ENCODE data around the gene UBE2G1.

UBE2G1 gene

DNA sequence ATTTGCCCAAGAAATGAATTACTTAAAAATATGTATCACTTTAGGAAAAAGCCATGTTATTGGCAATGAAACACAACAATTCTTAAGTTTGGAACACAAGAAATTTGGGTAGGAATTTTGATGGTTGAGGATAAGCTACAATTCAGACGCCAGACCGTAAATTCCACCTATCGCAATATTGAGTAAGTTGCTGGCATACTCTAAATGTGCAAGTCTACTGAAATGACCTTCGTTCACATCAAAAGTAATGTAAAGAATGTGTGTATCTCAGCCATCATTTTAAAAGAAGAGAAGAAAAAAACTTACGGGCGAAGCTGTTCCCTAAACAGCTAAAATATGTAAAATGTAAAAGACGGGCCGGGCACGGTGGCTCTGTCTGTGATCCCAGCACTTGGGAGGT is 33.4 kb downstream of the UBE2G1 start:
- no peak for DNase-seq

DNA sequence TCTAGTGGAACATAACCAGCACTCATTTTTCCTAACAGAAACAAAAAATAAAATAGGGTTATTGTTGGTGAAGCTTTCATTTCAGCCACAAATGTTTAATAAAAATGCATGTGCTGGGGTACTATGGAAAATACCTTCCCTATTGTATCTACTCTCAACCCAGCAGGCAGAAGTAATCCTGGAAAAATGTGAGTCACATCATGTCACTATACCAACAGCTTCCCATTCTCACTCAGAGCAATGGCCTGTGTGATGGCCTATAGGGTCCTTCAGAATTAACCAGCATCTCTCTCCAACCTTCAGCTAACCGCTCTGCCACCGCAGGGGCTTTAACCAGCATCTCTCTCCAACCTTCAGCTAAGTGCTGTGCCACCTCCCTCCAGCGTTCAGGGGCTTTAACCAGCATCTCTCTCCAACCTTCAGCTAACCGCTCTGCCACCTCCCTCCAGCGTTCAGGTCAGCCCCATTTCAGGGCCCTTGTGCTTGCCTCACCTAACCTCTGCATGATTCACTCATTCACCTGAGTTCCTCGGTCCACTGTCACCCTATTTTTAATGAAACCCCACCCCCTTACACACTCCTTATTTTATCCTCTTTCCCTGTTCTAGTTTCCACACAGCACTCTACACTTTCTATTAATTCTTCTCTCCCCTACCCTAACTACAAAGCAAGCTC is 34.0 kb downstream of the UBE2G1 start:
- no peak for DNase-seq

DNA sequence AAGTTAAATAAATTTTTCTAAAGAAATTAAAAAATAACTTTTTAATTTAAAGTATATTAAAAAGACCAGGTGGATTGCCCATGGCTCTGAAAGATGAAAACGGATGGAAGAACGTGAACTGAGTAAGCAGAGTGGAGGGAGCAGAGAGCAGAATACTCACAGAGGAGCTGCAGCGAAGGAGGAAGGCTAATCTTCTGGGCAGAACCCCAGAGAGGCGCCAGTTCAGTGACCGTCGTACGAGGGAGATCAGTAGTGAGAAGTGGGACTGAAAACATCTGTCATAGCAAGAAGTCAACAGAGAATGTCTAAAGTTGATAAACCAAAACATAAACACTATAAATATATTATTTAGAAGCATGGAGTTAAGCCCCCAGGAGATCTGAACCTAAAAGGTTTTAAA is 34.9 kb downstream of the UBE2G1 start:
- no peak for DNase-seq

DNA sequence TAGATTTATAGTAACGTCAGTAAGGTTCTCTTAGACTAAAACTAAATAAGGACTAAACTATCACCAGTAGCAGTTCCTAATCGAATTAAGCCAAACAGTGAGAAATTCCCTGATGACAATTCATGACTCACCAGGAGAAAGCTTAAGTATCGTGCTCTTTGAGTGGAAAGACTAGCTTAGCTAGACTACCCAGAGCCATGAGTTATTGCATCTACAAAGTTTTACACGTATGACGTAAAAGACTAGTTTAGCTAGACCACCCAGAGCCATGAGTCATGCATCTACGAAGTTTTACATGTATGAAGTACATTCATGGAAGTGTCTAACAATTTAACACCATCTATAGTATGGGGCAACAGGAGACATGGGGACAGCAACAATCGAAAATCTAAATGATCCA is 36.6 kb downstream of the UBE2G1 start:
- DNase-seq = no peak

DNA sequence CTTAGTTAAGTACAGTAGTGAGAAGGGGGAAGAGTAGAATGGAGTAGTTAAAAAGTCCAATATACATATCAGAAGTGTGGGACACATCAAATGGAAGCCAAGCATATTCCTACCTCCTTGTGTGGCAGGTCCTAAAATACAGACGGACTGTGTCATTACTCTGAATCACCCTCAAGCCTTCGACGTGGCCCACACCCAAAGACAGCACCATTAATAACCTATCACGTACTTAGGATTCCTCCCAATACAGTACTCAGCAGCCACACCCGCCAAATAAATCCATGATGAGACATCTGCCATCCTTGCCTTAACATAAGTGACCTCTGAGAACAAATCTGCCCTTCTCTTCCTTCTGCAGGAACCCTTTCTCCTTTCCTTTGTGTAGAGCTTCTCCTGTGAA is 38.9 kb downstream of the UBE2G1 start:
- no peak for DNase-seq

DNA sequence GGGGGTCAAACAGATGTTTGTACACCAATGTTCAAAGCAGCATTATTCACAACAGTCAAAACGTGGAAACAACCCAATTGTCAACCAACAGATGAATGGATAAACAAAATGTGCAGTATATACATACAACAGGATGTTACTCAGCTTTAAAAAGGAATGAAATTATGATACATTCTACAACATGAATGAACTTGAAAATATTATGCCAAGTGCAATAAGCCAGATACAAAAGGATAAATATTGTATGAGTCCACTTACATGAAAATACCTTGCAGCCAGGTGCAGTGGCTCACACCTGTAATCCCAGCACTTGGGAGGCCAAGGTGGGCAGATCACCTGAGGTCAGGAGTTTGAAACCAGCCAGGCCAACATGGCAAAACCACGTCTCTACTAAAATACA is 39.9 kb downstream of the UBE2G1 start:
- DNase-seq = no peak

DNA sequence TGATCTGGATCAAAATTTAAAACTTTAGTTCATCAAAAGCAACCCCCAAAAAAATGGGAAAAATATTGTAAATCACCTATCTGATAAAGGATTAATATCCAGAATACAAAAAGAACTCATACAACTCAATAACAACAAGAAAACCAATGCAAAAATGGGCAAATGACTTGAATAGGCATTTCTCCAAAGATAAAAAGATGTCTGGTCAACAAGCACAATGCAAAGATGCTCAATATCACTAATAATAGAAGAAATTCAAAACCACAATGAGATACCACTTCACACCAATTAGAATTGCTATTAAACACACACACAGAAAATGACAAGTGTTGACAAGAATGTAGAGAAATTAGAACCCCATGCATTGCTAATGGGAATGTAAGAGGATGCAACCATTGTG is 40.4 kb downstream of the UBE2G1 start:
- no peak for DNase-seq

DNA sequence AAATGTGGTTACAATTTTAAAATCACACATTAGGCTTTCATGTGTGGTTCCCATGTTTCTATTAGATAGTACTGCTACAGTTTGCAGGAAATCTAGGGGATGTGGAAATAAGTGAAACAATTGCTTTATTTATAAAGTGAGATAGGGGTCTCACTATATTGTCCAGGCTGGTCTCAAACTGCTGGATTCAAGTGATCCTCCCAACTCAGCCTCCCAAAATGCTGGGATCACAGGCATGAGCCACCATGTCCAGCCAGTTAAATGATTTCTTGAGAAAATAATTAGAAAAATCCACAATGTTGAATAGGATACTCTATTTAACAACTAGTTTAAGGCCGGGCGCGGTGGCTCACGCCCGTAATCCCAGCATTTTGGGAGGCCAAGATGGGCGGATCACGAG is 42.0 kb downstream of the UBE2G1 start:
- DNase-seq = no peak

DNA sequence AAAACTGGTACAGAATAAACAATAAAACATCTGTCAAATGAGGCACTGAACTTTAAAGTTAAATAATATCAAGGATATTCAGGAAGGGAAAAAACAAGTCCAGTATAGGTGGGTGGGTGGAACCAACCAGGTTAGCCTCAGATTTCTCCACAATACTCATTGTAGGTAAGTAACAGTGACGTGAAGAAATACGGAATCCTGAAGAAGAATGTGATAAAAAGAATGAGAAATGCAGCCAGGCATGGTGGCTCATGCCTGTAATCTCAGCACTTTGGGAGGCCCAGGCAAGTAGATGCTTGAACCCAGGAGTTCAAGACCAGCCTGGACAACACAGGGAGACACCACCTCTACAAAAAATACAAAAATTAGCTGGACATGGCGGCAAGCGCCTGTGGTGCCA is 47.3 kb downstream of the UBE2G1 start:
- no peak for DNase-seq

DNA sequence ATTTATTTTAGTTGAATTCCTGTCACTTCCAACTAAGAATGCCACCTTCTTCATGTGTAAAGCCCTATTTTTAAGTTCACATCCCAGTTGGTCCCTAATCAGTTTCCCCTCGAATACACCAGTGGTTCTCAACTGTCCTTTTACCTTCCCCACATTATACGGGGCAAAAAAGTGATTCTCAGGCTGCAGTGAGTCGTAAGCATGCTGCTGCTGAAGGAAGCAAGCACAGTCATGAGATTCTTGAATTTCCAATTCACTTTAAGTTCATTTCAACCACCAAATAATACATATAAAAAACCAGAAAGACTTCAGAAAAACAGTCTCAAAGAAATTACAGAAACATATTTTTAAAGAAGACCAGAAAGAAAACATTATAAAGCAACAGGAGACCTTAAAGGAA is 47.9 kb downstream of the UBE2G1 start:
- DNase-seq = no peak

DNA sequence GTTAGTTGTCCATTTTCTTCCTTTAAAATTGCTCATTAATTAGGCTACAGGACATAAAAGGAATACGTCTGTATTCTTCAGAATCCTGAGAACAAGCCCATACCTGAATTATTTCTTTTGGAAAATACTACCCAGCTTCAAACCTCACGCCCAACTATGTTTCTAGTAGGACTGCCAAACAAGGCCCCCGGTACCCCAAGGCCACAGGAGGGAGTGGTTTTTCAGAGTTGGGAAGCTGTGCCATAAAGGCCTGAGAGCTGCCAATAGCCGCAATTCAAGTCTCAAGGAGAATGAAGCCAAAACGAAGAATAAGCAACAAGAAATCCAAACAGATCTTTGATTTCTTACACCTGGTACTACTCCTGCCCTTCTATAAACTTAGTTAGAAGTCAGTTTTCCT is 48.3 kb downstream of the UBE2G1 start:
- no peak for DNase-seq

DNA sequence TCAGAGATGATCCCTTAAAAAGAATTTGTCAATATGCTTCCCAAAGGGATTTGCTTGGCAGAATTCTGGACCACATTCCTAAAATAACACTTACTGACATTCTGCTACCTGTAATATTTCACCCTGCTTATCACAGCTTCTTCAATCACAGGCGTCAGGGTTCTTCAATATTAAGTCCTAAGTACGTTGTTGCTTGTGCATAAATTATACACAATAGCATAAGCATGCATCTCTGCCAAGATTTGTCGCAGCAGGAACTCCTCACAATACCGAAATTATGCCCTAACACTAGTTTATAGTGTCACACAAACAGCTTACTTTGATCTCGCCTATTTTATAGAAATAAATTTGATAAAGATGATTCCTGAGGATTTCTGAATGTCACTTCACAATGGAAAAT is 48.9 kb downstream of the UBE2G1 start:
- no peak for DNase-seq

DNA sequence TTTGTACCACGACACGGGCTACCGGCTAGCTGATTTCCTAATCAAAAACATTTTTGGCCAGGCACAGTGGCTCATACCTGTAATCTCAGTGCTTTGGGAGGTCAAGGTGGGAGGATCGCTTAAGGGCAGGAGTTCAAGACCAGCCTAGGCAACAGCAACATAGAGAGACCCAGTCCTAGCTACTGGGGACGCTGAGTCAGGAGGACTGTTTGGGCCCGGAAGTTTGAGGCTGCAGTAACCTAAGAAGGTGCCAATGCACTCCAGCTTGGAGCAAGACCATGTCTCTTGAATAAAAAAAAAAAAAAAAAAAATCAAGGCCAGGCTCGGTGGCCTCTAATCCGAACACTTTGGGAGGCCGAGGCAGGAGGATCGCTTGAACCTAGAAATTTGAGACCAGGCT is 49.8 kb downstream of the UBE2G1 start:
- DNase-seq = no peak

DNA sequence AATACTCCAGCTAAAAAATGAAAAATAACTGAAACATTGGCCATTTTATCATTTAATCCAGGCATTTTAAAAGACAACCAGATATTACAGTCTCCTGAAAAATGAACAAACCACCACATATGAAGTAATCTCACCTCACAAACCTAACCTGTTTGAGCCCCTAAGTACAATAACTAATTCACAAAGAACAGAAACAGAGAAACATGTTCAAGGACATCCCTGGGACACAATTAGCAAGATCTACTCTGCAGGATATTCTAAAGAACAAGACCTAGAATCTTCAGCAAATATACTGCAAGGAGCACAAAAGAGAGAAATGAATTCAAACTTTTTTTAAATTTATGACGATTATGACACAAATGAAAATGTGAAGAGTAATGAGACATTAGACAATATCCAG is 51.9 kb downstream of the UBE2G1 start:
- DNase-seq = no peak

DNA sequence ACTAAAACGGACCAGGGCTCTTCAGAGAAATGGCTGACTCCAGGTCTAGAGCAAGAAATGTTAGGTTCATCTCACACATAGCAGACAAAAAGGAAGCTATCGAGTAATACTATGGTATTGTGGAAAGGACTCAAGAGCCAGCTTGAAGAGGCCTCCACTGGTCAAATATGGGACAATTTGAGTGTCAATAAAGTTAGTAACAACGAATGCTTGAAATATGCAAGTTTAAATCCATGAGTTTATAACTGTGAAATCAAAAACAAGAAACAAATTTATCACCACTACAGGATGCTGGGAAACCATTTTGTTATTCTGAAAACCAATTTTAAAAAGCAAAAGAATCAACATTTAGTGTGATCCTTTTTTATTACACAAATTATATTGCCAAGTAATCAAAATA is 52.3 kb downstream of the UBE2G1 start:
- DNase-seq = no peak

DNA sequence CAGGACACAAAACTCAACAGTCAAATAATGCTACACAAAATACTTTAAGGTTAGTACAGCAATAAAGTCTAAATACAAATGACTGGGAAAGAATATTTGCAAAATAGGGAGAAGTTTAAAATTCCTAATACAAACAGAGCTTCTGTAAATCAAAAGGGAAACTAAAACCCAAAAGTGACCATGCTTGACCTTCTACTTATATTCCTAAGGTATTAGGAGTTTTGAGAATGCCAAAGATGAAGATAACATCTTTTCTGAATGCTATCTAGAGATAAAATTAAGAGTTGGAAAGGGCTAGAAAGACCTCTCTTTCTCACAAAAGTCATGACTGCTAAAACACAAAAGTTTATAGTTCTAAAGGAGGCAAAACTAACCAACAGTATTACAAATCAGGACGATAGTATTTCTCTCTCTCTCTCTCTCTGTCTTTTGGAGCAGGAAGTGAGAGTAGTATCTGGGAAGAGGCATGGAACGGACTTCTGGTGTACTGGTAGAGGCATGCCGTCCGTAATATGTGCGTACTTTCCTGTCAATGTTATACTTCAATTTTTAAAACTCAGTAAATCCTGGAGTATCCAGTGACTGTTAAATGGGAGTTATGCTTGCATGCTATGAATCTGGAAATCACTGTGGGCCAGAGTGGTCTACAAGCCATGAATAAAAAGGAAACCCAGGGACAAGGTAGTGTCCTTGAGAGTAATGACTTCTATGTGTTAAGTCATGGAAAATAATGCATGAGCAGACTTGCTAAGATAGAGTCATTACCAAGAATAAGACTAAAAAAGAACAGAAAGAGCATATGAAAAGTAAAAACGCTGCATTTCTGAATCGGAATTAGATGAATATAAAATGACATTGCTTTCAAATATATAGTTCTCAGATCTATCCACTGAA is 53.0 kb downstream of the UBE2G1 start:
- no peak for DNase-seq

DNA sequence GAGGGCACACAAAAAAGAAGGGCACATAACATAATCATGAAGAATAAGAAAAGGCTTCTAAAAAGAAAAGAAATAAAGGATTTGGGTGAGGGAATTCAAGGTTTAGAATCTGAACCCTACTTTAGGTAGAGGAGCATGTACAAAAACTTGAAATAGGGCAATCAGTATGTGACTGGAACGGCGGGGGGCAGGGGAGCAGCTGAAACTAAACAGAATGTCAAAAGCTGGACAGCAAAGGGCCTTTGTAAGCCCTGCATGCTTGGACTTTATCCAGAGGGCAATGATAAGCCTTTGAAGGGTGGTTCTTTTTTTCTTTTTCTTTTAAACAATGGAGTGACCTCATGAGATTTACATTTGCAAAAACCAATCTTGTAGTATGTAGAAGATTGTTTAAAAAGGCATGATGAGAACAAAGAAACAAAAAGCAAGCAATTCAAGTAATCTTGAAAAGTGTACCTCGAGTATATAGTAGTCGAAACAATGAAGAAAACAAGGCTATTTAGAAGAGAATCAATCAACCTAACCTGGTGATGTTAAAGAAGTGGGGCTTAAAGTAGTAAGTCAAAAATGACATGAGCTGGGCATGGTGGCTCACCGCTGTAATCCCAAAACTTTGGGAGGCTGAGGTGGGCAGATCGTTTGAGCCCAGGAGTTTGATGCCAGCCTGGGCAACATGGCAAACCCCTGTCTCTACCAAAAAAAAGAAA is 56.0 kb downstream of the UBE2G1 start:
- no peak for DNase-seq

DNA sequence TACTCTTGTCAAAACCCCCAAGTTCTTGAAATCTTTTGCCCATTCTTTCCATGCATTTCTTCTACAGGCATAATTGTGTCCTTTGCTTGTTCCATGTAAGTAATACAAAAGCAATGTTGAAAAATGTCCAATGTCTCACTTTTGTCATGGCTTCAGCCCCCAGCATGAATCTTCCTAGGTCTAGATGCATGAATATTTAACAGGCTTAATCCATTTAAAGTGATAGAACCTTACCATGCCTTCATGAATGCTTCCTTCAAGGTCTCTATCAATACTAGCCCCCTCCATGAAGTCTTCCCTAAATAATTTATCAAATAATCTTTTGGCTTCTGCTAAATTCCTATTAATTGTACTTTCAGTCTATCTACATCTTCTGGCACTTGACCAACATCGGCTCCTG is 56.6 kb downstream of the UBE2G1 start:
- no peak for DNase-seq

DNA sequence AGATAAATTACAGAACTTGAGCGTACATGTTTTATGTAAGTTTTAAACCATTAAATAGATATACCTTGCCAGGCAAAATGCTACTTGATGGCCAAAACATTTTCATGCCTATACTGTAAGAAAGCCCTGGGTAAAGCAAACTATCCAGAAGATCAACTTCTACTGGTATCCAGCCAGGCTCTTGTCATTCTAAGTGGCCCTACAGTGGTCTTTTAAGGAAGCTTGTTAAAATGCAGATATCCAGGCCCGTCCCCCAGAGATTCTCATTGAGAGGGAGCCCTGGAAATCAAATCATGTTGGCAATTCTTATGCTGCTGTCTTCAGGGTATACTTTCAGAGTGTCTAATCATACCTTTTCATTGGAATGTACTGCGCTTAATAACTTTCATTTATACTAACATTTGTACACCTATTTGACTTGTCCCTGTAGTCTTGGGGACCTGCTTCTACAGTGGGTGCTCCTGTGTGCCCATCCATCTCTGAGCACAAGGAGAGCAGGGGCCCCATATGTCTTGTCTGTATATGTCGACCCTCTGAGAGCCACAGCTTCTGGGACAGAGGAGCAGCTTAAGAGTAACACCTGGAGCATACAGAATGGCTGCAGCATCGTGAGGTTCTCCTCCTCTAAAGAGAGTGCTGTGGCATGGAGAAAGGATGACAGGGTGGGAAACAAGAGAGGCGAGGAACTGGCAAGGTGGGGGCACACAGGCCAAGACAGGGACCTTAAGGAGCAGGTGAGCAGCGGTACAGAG is 59.1 kb downstream of the UBE2G1 start:
- DNase-seq = no peak

DNA sequence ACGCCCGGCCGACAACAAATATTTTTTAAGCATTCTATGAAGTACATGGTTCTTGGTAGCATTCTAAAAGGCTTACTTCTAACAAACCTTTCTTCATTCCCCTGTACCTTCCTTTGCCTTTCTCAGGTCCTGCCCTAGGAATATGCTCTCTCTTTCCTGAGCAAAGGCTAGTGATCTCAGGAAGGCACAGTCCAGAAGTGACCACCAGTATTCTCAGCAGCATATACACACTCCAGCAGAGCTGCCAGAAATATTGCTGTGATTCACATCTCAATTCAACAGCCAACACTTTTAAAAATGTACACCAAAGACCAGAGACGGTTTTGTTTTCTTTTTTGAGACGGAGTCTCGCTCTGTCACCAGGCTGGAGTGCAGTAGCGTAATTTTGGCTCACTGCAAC is 61.3 kb downstream of the UBE2G1 start:
- DNase-seq = no peak

DNA sequence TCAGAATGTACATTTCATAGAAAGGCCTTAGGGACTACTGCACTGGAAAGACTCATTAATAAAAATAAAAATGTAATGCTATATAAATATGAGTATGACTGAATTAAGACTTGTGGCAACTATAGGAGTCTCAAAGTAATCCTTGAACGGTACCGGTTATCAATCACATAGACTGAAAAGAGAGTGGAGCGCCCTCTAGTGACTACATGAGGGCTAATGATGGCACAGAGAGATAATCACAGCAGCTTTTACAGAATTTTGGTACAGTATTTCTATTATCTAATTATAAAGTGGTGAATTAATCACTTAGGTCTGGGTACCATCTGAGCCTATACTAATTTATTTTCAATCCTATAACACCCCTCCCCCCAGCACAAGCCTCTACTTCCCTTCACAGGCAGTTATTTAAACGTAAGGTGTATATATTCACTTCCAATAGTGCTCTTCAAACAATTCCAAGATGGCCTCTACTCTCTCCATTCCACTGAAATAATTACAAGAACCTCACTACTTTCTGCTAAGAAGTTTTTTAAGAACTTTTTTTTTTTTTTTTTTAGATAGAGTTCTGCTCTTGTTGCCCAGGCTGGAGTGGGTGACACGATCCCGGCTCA is 62.0 kb downstream of the UBE2G1 start:
- peak; percentile 53 for DNase-seq

DNA sequence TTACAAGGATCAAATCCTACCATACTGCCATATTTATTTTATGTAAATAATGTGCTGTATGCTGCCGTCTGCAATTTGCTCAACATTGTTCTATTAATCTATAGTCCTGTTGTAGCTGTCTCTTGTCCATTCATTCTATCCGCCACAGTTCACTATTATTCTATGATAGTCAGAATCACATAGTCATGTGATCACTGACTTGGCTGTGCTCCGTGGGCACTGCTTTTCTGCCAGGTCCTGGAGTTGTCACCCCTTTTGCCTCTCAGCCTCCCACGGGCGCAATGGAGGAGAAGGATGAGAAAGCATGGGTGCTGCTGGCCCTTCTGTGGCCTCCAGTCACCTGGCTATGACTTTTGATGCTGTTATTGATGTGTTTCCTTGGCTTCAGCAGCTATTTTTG is 65.4 kb downstream of the UBE2G1 start:
- no peak for DNase-seq

DNA sequence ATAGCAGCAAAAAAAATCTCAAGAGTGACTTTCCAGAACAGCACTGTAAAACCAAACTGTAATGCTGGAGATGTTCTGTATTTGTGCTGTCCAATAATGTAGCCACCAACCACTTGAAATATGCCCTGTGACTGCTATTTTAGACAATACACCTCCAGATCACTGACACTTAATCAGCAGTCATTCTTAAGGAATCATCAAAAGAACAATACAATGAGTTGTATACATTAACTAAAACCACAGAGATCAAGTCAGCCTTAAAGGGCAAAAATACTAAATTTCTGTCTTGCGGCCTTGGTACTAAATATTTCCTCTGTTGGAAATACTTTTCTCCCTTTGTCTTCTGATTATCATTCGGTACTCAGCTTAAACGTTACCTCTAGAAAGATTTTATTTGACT is 69.1 kb downstream of the UBE2G1 start:
- no peak for DNase-seq

Data from NCI-H510A treated with DMSO at 0.1 percent for 48 hours (cell line).